ENCODE data around the gene CLOCK.
A peak's percentile ranks its signal among the peaks of the same experiment; 100 is the strongest.

CLOCK gene

DNA sequence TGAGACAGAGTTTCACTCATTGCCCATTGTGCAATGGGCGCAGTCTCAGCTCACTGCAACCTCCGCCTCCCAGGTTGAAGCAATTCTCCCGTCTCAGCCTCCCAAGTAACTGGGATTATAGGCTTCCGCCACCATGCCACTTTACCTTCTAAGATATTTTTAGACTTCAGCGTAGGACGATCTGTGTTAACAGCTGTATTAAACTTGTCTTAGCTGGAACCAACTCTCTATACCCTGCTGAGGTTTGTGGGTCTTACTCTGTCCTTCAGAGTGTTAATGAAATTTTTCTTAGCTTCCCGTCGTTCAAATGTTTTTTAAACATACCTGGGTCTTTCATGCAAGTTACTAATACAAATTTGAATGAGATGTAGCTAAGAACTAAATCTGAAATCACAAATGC, 136.3 kb downstream of the CLOCK start:
- POLR2A ChIA-PET: interaction anchor here (0.5 kb wide), 1 partner anchor 11 kb away, joined by 3 read pairs; no protein-coding TSS in a partner anchor
- TF ChIP-seq, protein P1, sequence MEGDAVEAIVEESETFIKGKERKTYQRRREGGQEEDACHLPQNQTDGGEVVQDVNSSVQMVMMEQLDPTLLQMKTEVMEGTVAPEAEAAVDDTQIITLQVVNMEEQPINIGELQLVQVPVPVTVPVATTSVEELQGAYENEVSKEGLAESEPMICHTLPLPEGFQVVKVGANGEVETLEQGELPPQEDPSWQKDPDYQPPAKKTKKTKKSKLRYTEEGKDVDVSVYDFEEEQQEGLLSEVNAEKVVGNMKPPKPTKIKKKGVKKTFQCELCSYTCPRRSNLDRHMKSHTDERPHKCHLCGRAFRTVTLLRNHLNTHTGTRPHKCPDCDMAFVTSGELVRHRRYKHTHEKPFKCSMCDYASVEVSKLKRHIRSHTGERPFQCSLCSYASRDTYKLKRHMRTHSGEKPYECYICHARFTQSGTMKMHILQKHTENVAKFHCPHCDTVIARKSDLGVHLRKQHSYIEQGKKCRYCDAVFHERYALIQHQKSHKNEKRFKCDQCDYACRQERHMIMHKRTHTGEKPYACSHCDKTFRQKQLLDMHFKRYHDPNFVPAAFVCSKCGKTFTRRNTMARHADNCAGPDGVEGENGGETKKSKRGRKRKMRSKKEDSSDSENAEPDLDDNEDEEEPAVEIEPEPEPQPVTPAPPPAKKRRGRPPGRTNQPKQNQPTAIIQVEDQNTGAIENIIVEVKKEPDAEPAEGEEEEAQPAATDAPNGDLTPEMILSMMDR (IDR thresholded peaks at IDR 0.05; ENCODE audit: control extremely low read depth, extremely low read depth, low read depth, missing control alignments): no peak
- CTCF ChIA-PET: interaction anchor here (0.9 to 2.7 kb wide), 11 partner anchors 12 to 455 kb away, joined by 3 to 13 read pairs (median 4); partner anchors contain the start of genes SRD5A3 and TMEM165
- no peak for DNase-seq (ENCODE audit: extremely low spot score)

DNA sequence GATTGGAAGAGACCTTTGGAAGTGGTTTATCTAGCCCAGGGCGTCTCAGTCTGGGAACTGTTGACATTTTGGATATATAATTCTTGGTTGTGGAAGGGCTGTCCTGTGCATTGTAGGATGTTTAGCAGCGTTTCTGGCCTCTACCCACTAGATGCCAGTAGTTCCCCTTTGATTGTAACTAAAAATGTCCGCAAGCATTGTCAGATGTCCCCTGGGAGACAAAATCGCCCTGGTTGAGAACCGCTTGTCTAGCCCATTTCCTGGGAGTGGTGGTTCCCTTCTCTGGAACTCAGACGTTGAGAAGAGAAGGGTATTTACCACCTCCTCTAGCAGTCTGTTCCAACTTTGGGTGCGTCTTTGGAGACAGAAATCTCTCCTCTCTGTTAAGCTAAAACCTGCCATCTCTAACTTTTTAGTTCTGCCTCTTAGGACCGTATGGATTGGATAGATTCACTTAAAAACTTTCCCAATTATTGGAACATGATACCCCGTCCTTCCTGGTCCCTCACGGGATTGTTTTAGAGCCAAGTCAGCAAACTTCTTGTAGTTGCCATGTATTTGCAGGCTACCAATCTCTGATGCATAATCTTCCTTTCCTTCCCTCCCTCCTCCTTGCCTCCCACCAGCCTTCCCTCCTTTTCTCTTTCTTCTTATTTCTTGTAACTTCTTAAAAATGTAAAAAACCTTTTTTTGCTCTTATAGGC, 137.1 kb downstream of the CLOCK start:
- peak; percentile 25 for DNase-seq (ENCODE audit: extremely low spot score)
- TF ChIP-seq, protein P1 (IDR thresholded peaks at IDR 0.05; ENCODE audit: control extremely low read depth, extremely low read depth, low read depth, missing control alignments): peak; percentile 58
- ChIA-PET POLR2A (interaction anchor here (0.5 to 0.7 kb wide), 2 partner anchors 10 to 95 kb away, joined by 3 read pairs; no protein-coding TSS in a partner anchor), CTCF (interaction anchor here (0.9 to 2.7 kb wide), 16 partner anchors 8 to 538 kb away, joined by 3 to 13 read pairs (median 4); partner anchors contain the start of genes CEP135, SRD5A3 and TMEM165)

DNA sequence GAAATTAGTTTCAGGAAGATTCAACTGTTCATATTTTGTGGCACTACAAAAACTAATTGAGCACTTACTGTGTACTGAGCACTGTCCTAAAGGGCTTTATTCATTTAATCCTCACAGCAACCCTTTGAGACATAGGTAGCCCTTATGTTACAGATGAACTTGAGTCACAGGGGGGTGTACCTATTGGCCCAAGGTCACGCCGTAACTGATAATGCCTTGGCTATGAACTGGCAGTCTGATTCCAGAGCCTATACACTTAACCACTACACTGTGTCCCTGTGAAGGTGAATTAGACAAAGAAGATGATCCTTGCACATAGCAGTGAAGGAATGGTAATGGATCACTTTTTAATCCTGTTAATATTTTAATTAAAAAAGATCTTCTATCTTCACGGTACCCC, 138.9 kb downstream of the CLOCK start:
- POLR2A ChIA-PET: no interaction called here
- no peak for DNase-seq (ENCODE audit: extremely low spot score)
- CTCF ChIA-PET: interaction anchor here (1.9 kb wide), 1 partner anchor 540 kb away, joined by 6 read pairs; the partner anchor contains the start of gene CEP135
- TF ChIP-seq, protein P1 (IDR thresholded peaks at IDR 0.05; ENCODE audit: control extremely low read depth, extremely low read depth, low read depth, missing control alignments): no peak

DNA sequence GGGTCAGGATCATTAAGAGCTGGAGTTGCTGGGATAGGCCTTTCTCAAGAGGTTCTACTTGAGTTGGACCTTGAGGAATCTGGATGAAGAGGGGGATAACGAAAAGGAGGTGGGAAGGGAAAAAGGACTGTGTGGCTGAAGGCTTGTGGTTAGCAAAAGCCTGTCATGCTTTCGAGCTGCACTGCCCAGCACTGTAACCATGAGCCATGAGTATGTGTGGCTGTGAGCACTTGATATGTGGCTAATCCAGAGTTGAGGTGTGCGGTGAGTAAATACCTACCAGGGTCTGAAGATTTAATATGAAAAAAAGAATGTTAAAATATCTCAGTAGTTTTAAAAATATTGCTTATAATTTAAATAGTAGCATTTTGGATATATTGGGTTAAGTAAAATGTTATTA, 139.6 kb downstream of the CLOCK start:
- ChIA-PET POLR2A (no interaction called here), CTCF (interaction anchor here (1.1 to 1.3 kb wide), 2 partner anchors 9 to 10 kb away, joined by 3 to 4 read pairs; no protein-coding TSS in a partner anchor)
- no peak for DNase-seq (ENCODE audit: extremely low spot score)
- TF ChIP-seq, protein P1 (IDR thresholded peaks at IDR 0.05; ENCODE audit: control extremely low read depth, extremely low read depth, low read depth, missing control alignments): no peak

DNA sequence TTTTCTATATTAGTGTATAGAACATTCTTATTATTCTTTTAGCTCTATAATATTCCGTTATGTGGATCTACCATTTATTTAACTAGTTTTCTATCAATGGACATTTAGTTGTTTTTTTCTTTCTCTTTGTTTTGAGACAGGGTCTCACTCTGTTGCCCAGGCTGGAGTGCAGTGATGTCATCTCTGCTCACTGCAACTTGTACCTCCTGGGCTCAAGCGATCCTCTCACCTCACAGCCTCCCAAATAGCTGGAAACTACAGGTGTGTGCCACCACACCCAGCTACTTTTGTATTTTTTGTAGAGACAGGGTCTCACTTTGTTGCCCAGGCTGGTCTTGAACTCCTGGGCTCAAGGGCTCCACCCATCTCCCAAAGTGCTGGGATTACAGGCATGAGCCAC, 140.2 kb downstream of the CLOCK start:
- CTCF ChIA-PET: interaction anchor here (1.1 to 2.2 kb wide), 3 partner anchors 9 to 11 kb away, joined by 3 to 4 read pairs (median 4); no protein-coding TSS in a partner anchor
- TF ChIP-seq, protein P1 (IDR thresholded peaks at IDR 0.05; ENCODE audit: control extremely low read depth, extremely low read depth, low read depth, missing control alignments): no peak
- no peak for DNase-seq (ENCODE audit: extremely low spot score)
- POLR2A ChIA-PET: no interaction called here

DNA sequence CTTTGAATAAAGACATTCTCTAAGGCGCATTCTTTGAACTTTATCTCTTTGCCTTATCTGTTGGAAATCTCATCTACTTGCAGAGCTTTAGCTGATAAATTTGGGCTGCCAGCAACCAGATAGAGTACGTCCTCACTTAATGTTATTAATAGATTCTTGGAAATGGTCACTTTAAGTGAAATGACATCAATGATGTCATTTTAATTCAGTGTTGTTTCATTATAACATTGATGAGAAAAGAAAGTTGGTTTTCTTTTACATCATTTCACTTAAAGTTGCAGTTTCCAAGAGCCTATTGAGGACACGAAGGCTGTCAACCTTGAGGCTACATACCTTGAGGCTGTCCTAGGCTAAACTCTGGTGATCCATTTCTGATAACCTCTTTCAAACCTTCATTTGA, 141.6 kb downstream of the CLOCK start:
- TF ChIP-seq, protein P1 (IDR thresholded peaks at IDR 0.05; ENCODE audit: control extremely low read depth, extremely low read depth, low read depth, missing control alignments): no peak
- ChIA-PET POLR2A (no interaction called here), CTCF (interaction anchor here (0.8 to 2.2 kb wide), 2 partner anchors 11 to 13 kb away, joined by 3 to 4 read pairs; no protein-coding TSS in a partner anchor)
- DNase-seq (ENCODE audit: extremely low spot score): no peak
